ENCODE results near the gene PLXNB1. TPM values are rescaled to one million over a fixed set of nuclear protein-coding genes. Genes with fewer than 3 reads are reported as not detected.

Gene PLXNB1
- total RNA-seq, 1 donor from 2014 or later = 211 TPM

DNA sequence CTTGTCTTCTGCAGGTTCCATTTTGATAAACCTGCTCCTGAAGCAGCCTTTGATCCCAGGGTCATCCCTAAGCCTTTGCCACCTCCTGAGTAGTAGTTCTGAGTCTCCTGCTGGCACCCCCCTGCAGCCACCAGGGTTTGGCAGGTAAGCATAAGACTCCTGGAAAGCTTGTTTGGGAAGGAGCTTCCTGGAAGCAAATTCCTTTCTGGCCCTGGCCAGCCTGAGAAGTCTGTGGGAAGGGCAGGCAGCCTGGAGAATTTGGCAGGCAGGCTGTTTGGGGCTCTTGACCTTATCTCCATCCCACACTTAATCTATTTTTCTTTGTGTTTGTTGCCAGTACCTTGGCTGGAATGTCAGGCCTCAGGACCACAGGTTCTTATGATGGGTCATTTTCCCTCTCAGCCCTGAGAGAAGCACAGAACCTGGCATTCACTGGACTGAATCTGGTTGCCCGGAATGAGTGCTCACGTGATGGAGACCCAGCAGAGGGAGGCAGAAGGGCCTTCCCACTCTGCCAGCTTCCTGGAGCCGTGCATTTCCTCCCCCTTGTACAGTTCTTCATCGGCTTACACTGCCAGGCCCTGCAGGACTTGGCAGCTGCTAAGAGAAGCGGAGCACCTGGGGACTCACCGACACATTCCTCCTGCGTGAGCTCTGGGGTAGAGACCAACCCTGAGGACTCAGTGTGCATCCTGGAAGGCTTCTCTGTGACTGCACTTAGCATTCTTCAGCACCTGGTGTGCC, 30.1 kb upstream of the PLXNB1 start:
- Mint-ChIP-seq H3K27ac (no peak overlapping the region), H3K4me1 (no peaks in the 10 kb centered on the region), H3K4me3 (no peak overlapping the region), H3K36me3 (peaks cover 6% of the 10 kb centered on the region), H3K9me3 (no peaks in the 10 kb centered on the region), H3K27me3 (ENCODE audit: low read depth) (no peaks in the 10 kb centered on the region)
- TF ChIP-seq, protein P1, sequence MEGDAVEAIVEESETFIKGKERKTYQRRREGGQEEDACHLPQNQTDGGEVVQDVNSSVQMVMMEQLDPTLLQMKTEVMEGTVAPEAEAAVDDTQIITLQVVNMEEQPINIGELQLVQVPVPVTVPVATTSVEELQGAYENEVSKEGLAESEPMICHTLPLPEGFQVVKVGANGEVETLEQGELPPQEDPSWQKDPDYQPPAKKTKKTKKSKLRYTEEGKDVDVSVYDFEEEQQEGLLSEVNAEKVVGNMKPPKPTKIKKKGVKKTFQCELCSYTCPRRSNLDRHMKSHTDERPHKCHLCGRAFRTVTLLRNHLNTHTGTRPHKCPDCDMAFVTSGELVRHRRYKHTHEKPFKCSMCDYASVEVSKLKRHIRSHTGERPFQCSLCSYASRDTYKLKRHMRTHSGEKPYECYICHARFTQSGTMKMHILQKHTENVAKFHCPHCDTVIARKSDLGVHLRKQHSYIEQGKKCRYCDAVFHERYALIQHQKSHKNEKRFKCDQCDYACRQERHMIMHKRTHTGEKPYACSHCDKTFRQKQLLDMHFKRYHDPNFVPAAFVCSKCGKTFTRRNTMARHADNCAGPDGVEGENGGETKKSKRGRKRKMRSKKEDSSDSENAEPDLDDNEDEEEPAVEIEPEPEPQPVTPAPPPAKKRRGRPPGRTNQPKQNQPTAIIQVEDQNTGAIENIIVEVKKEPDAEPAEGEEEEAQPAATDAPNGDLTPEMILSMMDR (IDR thresholded peaks at IDR 0.05; ENCODE audit: unreplicated experiment) = no peak
- no peak for DNase-seq (ENCODE audit: low spot score in 2 of 2, unreplicated experiment in 2 of 2)

DNA sequence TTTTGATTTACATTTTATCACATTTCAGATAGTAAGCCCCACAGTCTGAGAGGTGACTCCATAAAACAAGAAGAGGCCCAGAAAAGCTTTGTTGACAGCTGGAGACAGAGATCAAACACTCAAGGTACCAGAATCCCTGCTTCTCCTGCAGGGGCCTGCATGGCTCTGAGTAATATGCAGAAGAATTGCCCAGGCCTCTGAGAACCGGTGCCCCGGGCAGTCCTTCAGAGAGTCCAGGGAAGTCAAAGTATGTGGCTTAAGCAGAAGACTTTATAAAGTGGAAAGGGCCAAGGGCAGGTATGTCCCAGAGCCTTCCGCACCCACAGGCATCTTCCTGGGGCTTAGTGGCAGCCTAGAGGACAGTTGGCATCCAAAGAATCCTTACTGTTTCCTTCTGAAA, 29.4 kb upstream of the PLXNB1 start:
- Mint-ChIP-seq H3K4me1 (no peaks in the 10 kb centered on the region), H3K4me3 (no peak overlapping the region), H3K9me3 (no peaks in the 10 kb centered on the region), H3K27me3 (ENCODE audit: low read depth) (no peaks in the 10 kb centered on the region), H3K36me3 (peaks cover 8% of the 10 kb centered on the region), H3K27ac (no peak overlapping the region)
- no peak for DNase-seq (ENCODE audit: low spot score in 2 of 2, unreplicated experiment in 2 of 2)
- TF ChIP-seq, protein P1 (IDR thresholded peaks at IDR 0.05; ENCODE audit: unreplicated experiment) = no peak

DNA sequence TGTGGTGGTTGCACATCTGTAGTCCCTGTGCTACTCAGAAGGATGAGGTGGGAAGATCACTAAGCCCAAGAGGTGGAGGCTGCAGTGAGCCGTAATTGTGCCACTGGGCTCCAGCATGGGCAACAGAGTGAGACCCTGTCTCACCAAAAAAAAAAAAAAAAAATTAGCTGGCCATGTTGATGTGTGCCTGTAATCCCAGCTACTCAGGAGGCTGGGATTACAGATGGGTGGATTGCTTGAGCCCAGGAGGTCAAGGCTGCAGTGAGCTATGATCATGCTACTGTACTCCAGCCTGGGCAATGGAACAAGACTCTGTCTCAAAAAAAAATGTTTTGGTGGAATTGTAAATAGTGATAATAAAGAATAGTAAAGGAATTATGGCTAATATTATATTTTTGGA, 26.6 kb upstream of the PLXNB1 start:
- Mint-ChIP-seq H3K27ac (no peak overlapping the region), H3K9me3 (no peaks in the 10 kb centered on the region), H3K4me3 (no peak overlapping the region), H3K27me3 (ENCODE audit: low read depth) (no peaks in the 10 kb centered on the region), H3K4me1 (no peaks in the 10 kb centered on the region), H3K36me3 (peaks cover 16% of the 10 kb centered on the region)
- DNase-seq (ENCODE audit: low spot score in 2 of 2, unreplicated experiment in 2 of 2) = no peak
- TF ChIP-seq, protein P1 (IDR thresholded peaks at IDR 0.05; ENCODE audit: unreplicated experiment) = no peak

DNA sequence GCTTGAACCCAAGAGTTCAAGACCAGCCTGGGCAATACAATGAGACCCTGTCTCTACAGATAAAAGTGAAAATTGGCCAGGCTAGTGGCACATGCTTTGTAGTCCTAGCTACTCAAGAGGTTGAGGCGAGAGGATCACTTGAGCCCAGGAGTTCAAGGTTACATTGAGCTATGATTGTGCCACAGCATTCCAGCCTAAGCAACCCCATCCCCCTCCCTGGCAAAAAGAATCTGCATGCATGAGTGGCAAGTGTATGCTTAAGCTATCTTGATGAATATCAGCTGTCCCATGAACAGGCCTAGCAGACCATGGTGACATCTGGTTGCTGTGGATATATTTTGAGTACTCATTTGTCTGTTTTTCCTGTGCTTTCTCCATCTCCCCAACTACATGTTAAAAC, 21.4 kb upstream of the PLXNB1 start:
- Mint-ChIP-seq H3K27me3 (ENCODE audit: low read depth) (no peaks in the 10 kb centered on the region), H3K4me3 (no peak overlapping the region), H3K9me3 (no peaks in the 10 kb centered on the region), H3K36me3 (peaks cover 13% of the 10 kb centered on the region), H3K4me1 (peaks cover 17% of the 10 kb centered on the region), H3K27ac (no peak overlapping the region)
- no peak for DNase-seq (ENCODE audit: low spot score in 2 of 2, unreplicated experiment in 2 of 2)
- TF ChIP-seq, protein P1 (IDR thresholded peaks at IDR 0.05; ENCODE audit: unreplicated experiment) = no peak

DNA sequence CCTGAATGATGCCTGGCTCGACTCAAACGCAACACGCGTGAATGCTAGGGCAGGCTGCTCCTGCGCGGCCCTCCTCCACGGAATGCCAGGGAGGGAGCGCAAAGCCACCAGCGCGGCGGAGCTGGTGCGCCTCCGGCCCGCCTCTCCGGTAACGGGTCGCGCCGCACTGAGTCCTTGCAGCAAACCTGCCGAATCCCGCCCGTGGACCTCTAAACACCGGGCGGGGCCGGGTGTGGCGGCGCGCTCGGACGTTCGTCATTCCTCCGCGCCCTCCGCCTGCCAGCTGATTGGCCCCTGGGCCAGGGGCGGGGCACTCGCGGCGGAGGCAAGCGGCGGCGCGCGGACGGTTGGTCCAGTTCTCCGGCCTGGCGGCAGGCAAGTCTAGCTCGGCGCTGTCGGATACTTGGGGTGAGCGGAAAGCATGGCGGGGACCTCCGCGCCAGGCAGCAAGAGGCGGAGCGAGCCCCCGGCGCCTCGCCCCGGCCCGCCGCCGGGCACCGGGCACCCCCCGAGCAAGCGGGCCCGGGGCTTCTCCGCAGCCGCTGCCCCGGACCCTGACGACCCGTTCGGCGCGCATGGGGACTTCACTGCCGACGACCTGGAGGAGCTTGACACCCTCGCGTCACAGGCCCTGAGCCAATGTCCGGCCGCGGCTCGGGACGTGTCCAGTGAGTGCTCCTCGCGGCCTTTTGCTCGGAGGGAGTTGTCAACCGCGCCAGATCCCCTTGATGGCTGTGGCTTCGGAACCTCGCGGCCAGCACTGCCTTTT, 16.7 kb upstream of the PLXNB1 start, which contains the start of gene ATRIP:
Gene ATRIP (plus strand): TSS at position 313 of the 769 bp plus-strand sequence. CDS start 109 bp downstream, at position 422.
- Mint-ChIP-seq H3K9me3 (no peaks in the 10 kb centered on the region), H3K36me3 (peaks cover 8% of the 10 kb centered on the region), H3K4me1 (peaks cover 33% of the 10 kb centered on the region), H3K27me3 (ENCODE audit: low read depth) (no peaks in the 10 kb centered on the region), H3K27ac (peak within 1 kb of the TSS; percentile 93), H3K4me3 (peak within 1 kb of the TSS; percentile 81)
- peak; percentile 84 to 92 for DNase-seq (ENCODE audit: low spot score in 2 of 2, unreplicated experiment in 2 of 2)
- TF ChIP-seq, protein P1 (IDR thresholded peaks at IDR 0.05; ENCODE audit: unreplicated experiment) = no peak
